K562 (cell line): ENCODE data around the gene TCF3. TPM values are rescaled to one million over a fixed set of nuclear protein-coding genes. Genes with fewer than 3 reads are reported as not detected.

Source experiments
- ARID1B ChIP-seq: fragments of 450-650 bp; IDR thresholded peaks from 2 replicates; pipeline ENCODE4 v1.6.1; 2016; ENCODE audit warnings: antibody characterized with exemption, mild to moderate bottlenecking, inconsistent platforms
- DPF2 ChIP-seq: fragments of 450-650 bp; IDR thresholded peaks from 2 replicates; pipeline ENCODE4 v1.6.1; 2016
- ETV6 ChIP-seq, 3 experiments: fragments of 150-350 bp in 1 of 3; sonication (generic) in 1 of 3; formaldehyde crosslinking in 1 of 3; IDR thresholded peaks; 2 replicates each; pipeline versions ENCODE4 v1.6.1 to v1.8.0; 2014 to 2022; ENCODE audit warnings: borderline replicate concordance in 2 of 3, low read depth in 2 of 3, antibody characterized with exemption in 1 of 3, low read length in 1 of 3, mild to moderate bottlenecking in 1 of 3, missing genetic modification reagents in 1 of 3
- GABPB1 ChIP-seq: sonication (generic); formaldehyde crosslinking; IDR thresholded peaks from 2 replicates; pipeline ENCODE4 v1.8.0; 2022; ENCODE audit warnings: mild to moderate bottlenecking, missing genetic modification reagents
- KLF1 ChIP-seq: fragments of 450-650 bp; IDR thresholded peaks from 2 replicates; pipeline ENCODE4 v1.6.1; 2016; ENCODE audit warnings: missing genetic modification characterization, missing compliant biosample characterization
- MAZ ChIP-seq, 2 experiments: fragments of 450-650 bp in 1 of 2; sonication (generic) in 1 of 2; formaldehyde crosslinking; IDR thresholded peaks in 1 of 2; conservative IDR thresholded peaks in 1 of 2; 2 replicates each; pipeline versions ENCODE4 v1.4.0 to v1.5.0; 2020; ENCODE audit warnings: mild to moderate bottlenecking in 1 of 2, missing genetic modification reagents in 1 of 2
- NCOA2 ChIP-seq, 2 experiments: fragments of 450-650 bp; IDR thresholded peaks; 2 replicates each; pipeline ENCODE4 v1.6.1; 2018; ENCODE audit warnings: mild to moderate bottlenecking in 2 of 2, moderate library complexity in 1 of 2; ENCODE audit not compliant: partially characterized antibody in 2 of 2
- NR3C1 ChIP-seq: sonication (generic); formaldehyde crosslinking; IDR thresholded peaks from 2 replicates; pipeline ENCODE4 v1.8.1; 2022; ENCODE audit warnings: missing genetic modification reagents
- RHOXF2B ChIP-seq: fragments of 250-450 bp; sonication (Bioruptor Pico); conservative IDR thresholded peaks from 2 replicates; pipeline ENCODE4 v1.5.1; 2021
- SAFB2 ChIP-seq: fragments of 200-400 bp; formaldehyde crosslinking; IDR thresholded peaks from 2 replicates; pipeline ENCODE4 v1.6.1; 2018; ENCODE audit warnings: borderline replicate concordance, low read length, low read depth, moderate library complexity; ENCODE audit not compliant: severe bottlenecking
- SPI1 ChIP-seq: IDR thresholded peaks from 2 replicates; pipeline ENCODE4 v1.6.1; 2011; ENCODE audit warnings: low read depth, low read length, control low read depth, borderline replicate concordance
- ZNF197 ChIP-seq: fragments of 200-800 bp; sonication (Bioruptor generic); IDR thresholded peaks from 2 replicates; pipeline ENCODE4 v1.6.1; 2016; ENCODE audit warnings: low read depth, missing genetic modification characterization, missing compliant biosample characterization
- ZNF444 ChIP-seq: fragments of 250-450 bp; sonication (Bioruptor Pico); IDR thresholded peaks from 2 replicates; pipeline ENCODE4 v1.4.0; 2020; ENCODE audit warnings: mild to moderate bottlenecking, moderate library complexity
- polyA plus RNA-seq, 8 experiments: library from polyadenylated mRNA; depleted of rRNA in 4 of 8; stranded (reverse) in 5 of 8; unstranded in 3 of 8; fragments of >200 nt; fragmentation: Nextera tagmentation in 2 of 8; fragmentation: Illumina TruSeq in 1 of 8; extraction: Ambion mirVana in 2 of 8; extraction: Trizol in 1 of 8; gene quantifications; 2 replicates each; pipeline versions ENCODE4 v1.2.1 to v1.2.3, GENCODE V29; 2011 to 2014; ENCODE audit warnings: inconsistent platforms in 1 of 8, missing spikeins in 1 of 8
- total RNA-seq, 7 experiments: library from RNA; depleted of rRNA in 6 of 7; stranded (reverse); fragments of >200 nt in 6 of 7; fragmentation: Illumina TruSeq in 2 of 7; extraction: Trizol in 2 of 7; gene quantifications; 2 replicates each; pipeline versions ENCODE4 v1.2.1 to v1.2.3, GENCODE V29; 2011 to 2021; ENCODE audit warnings: low replicate concordance in 1 of 7
- TF ChIP-seq, protein P1 (sequence below): fragments of 450-650 bp; formaldehyde crosslinking; IDR thresholded peaks from 2 replicates; pipeline ENCODE4 v1.4.0; 2022; ENCODE audit warnings: missing genetic modification characterization
- TF ChIP-seq, protein P2 (sequence below): sonication (generic); formaldehyde crosslinking; IDR thresholded peaks from 2 replicates; pipeline ENCODE4 v1.9.0; 2022; ENCODE audit warnings: mild to moderate bottlenecking, missing genetic modification reagents
- TF ChIP-seq, protein P3 (sequence below): fragments of 450-650 bp; formaldehyde crosslinking; IDR thresholded peaks from 2 replicates; pipeline ENCODE4 v1.4.0; 2020; ENCODE audit warnings: mild to moderate bottlenecking, moderate library complexity

Gene TCF3
- total and polyA plus RNA-seq, 9 of the 15 experiments (the other 6 are each of a cell fraction or from before 2014, with no cell fraction given): 5.6 to 259 (median 84.0) TPM

DNA sequence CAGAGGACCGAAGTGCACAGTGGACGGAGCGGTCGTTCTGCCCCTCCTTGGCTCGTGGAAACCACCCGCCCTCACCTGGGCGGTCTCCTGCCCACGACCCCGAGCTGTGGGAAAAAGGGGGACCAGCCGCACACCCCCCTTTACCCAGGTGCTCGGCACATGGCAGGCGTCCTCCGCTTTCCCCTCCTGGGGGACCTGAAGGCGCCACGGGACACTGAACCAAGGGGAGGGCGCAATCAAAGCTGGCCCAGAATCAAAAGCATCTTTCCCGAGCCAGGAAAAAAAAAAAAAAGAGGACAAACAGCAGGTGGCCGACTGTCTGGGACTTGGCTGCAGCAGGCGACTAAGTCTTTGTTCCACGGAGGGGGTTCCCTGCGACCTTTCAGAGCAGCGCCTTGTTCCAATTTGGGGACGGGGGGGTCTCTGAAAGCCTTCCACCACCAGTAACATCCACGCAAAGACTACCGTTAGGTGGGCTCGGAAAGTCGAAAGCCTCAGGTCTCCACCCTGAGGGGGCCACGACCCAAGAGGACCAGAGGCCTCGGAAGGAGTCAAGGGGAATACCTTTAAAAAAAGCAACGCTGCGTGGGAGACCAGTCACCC is 60.9 kb downstream of the TCF3 start (continued):
- TF ChIP-seq SPI1 (no peak), MAZ (CRISPR knock-in tag; conservative IDR thresholded peaks at IDR 0.05 in 1 of 2, IDR thresholded peaks at IDR 0.05 in 1 of 2) (0 out of 4 replicates have a peak, but pooled peaks of 1 of the 2 experiments have one; percentile 15), ZNF444 (CRISPR knock-in tag) (no peak), DPF2 (no peak), NCOA2 (IDR thresholded peaks at IDR 0.05; ENCODE audit: partially characterized antibody in 2 of 2) (no peak), KLF1 (no peak), RHOXF2B (CRISPR knock-in tag) (no peak), ARID1B (no peak), ETV6 (IDR thresholded peaks at IDR 0.05; ENCODE audit: borderline replicate concordance in 1 of 2, low read depth in 2 of 2, low read length in 1 of 2) (no peak), ETV6 (CRISPR knock-in tag; IDR thresholded peaks at IDR 0.05; ENCODE audit: borderline replicate concordance) (no peak), ZNF197 (CRISPR knock-in tag) (no peak), NR3C1 (no peak), SAFB2 (no peak), GABPB1 (peak; percentile 47; the same call in 1 of the 2 replicates)
- TF ChIP-seq, protein P1, sequence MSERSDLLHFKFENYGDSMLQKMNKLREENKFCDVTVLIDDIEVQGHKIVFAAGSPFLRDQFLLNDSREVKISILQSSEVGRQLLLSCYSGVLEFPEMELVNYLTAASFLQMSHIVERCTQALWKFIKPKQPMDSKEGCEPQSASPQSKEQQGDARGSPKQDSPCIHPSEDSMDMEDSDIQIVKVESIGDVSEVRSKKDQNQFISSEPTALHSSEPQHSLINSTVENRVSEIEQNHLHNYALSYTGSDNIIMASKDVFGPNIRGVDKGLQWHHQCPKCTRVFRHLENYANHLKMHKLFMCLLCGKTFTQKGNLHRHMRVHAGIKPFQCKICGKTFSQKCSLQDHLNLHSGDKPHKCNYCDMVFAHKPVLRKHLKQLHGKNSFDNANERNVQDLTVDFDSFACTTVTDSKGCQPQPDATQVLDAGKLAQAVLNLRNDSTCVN (CRISPR knock-in tag): no peak
- TF ChIP-seq, protein P2, sequence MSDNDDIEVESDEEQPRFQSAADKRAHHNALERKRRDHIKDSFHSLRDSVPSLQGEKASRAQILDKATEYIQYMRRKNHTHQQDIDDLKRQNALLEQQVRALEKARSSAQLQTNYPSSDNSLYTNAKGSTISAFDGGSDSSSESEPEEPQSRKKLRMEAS: peak; percentile 34; the same call in 1 of the 2 replicates
- TF ChIP-seq, protein P3, sequence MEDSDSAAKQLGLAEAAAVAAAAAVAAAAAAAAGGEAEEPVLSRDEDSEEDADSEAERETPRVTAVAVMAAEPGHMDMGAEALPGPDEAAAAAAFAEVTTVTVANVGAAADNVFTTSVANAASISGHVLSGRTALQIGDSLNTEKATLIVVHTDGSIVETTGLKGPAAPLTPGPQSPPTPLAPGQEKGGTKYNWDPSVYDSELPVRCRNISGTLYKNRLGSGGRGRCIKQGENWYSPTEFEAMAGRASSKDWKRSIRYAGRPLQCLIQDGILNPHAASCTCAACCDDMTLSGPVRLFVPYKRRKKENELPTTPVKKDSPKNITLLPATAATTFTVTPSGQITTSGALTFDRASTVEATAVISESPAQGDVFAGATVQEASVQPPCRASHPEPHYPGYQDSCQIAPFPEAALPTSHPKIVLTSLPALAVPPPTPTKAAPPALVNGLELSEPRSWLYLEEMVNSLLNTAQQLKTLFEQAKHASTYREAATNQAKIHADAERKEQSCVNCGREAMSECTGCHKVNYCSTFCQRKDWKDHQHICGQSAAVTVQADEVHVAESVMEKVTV (CRISPR knock-in tag): no peak
